Trophoblast cell (in vitro differentiated cells and primary cell): ENCODE results near the gene TMEM38A.
A peak's percentile ranks its signal among the peaks of the same experiment; 100 is the strongest.

Experiments used
- DNase-seq, 2 donors: peaks; one replicate each; pipeline ENCODE4 v3.0.0-alpha.2; 2016
- H2AFZ ChIP-seq: 2 replicates; pipeline ENCODE4 v1.6.1; 2013; ENCODE audit warnings: low read length, moderate library complexity, mild to moderate bottlenecking; ENCODE audit not compliant: insufficient read depth, poor library complexity
- H2AK5ac ChIP-seq: 2 replicates; pipeline ENCODE4 v1.6.1; 2013; ENCODE audit warnings: mild to moderate bottlenecking, low read length
- H2BK120ac ChIP-seq: 2 replicates; pipeline ENCODE4 v1.6.1; 2013; ENCODE audit warnings: low read length, mild to moderate bottlenecking, moderate library complexity; ENCODE audit not compliant: insufficient read depth, poor library complexity
- H2BK12ac ChIP-seq: 2 replicates; pipeline ENCODE4 v1.6.1; 2013; ENCODE audit warnings: mild to moderate bottlenecking, low read length, moderate library complexity
- H2BK5ac ChIP-seq: 2 replicates; pipeline ENCODE4 v1.6.1; 2013; ENCODE audit warnings: low read length, low read depth, moderate library complexity, mild to moderate bottlenecking; ENCODE audit not compliant: poor library complexity
- H3K14ac ChIP-seq: 2 replicates; pipeline ENCODE4 v1.6.1; 2013; ENCODE audit warnings: mild to moderate bottlenecking, low read length
- H3K18ac ChIP-seq: 2 replicates; pipeline ENCODE4 v1.6.1; 2013; ENCODE audit warnings: mild to moderate bottlenecking, low read length
- H3K23ac ChIP-seq: 2 replicates; pipeline ENCODE4 v1.6.1; 2013; ENCODE audit warnings: low read length
- H3K27ac ChIP-seq: 2 replicates; pipeline ENCODE4 v1.5.1; 2013; ENCODE audit warnings: low read depth, mild to moderate bottlenecking, inconsistent platforms, low read length, moderate library complexity
- H3K27me3 ChIP-seq: 2 replicates; pipeline ENCODE4 v1.6.1; 2013; ENCODE audit warnings: inconsistent platforms, mild to moderate bottlenecking, low read length, moderate library complexity; ENCODE audit not compliant: insufficient read depth
- H3K36me3 ChIP-seq, 2 experiments: 1 replicate in 1 of 2; 2 replicates in 1 of 2; pipeline ENCODE4 v1.6.1; 2013; ENCODE audit warnings: low read length in 2 of 2, mild to moderate bottlenecking in 2 of 2, moderate library complexity in 1 of 2; ENCODE audit not compliant: insufficient read depth in 2 of 2, control insufficient read depth in 1 of 2
- H3K4ac ChIP-seq: 2 replicates; pipeline ENCODE4 v1.6.1; 2013; ENCODE audit warnings: low read depth, mild to moderate bottlenecking, low read length, moderate library complexity
- H3K4me1 ChIP-seq, 2 experiments: 1 replicate in 1 of 2; 2 replicates in 1 of 2; pipeline ENCODE4 v1.6.1; 2013; ENCODE audit warnings: low read length in 2 of 2, mild to moderate bottlenecking in 2 of 2, moderate library complexity in 1 of 2; ENCODE audit not compliant: insufficient read depth in 2 of 2, control insufficient read depth in 1 of 2
- H3K4me2 ChIP-seq: 2 replicates; pipeline ENCODE4 v1.6.1; 2013; ENCODE audit warnings: inconsistent platforms, mild to moderate bottlenecking, low read length, moderate library complexity
- H3K4me3 ChIP-seq: 2 replicates; pipeline ENCODE4 v1.5.1; 2013; ENCODE audit warnings: mild to moderate bottlenecking, low read depth, low read length, inconsistent platforms
- H3K79me1 ChIP-seq: one replicate; pipeline ENCODE4 v1.6.1; 2013; ENCODE audit warnings: low read length
- H3K79me2 ChIP-seq: 2 replicates; pipeline ENCODE4 v1.6.1; 2013; ENCODE audit warnings: low read length, mild to moderate bottlenecking; ENCODE audit not compliant: control insufficient read depth, insufficient read depth, poor library complexity
- H3K9ac ChIP-seq: 2 replicates; pipeline ENCODE4 v1.6.1; 2013; ENCODE audit warnings: mild to moderate bottlenecking, low read length
- H3K9me3 ChIP-seq: 2 replicates; pipeline ENCODE4 v1.6.1; 2013; ENCODE audit warnings: low read depth, mild to moderate bottlenecking, control low read depth, inconsistent platforms, low read length; ENCODE audit not compliant: insufficient read depth
- H4K12ac ChIP-seq: 2 replicates; pipeline ENCODE4 v1.6.1; 2013; ENCODE audit warnings: low read depth, mild to moderate bottlenecking, low read length, moderate library complexity
- H4K8ac ChIP-seq: 2 replicates; pipeline ENCODE4 v1.6.1; 2013; ENCODE audit warnings: low read depth, mild to moderate bottlenecking, low read length, moderate library complexity
- H4K91ac ChIP-seq: one replicate; pipeline ENCODE4 v1.6.1; 2013; ENCODE audit warnings: low read depth, mild to moderate bottlenecking, low read length, moderate library complexity
- WGBS: extraction: QIAGEN DNeasy Blood & Tissue Kit; methylation state at CpG from one replicate; pipeline ENCODE4 v1.1.7; 2013; ENCODE audit warnings: missing lambda C conversion rate; ENCODE audit not compliant: insufficient read length, insufficient coverage; ENCODE audit errors: extremely low coverage; 5-methylcytosine and 5-hydroxymethylcytosine counted together

The TMEM38A gene

GRCh38 chr19:16678498-16678897, 17.6 kb downstream of the TMEM38A start:
- no peak overlapping the region for H4K12ac ChIP-seq
- H3K9ac ChIP-seq: no peak overlapping the region
- H2AK5ac ChIP-seq: no peak overlapping the region
- H3K9me3 ChIP-seq: peaks cover 4% of the 10 kb centered on the region
- H4K8ac ChIP-seq: no peak overlapping the region
- no peak overlapping the region for H3K4me2 ChIP-seq
- WGBS: no CpG with 5 or more reads among the region's 9 CpGs
- peak; percentile 74 to 80 for DNase-seq
- H2AFZ ChIP-seq: no peak overlapping the region
- no peak overlapping the region for H2BK5ac ChIP-seq
- no peak overlapping the region for H2BK120ac ChIP-seq
- H3K79me2 ChIP-seq: no peaks in the 10 kb centered on the region
- H3K18ac ChIP-seq: no peak overlapping the region
- no peaks in the 10 kb centered on the region for H3K79me1 ChIP-seq
- no peak overlapping the region for H3K4me3 ChIP-seq
- no peak overlapping the region for H2BK12ac ChIP-seq
- H3K23ac ChIP-seq: no peak overlapping the region
- no peaks in the 10 kb centered on the region for H3K4me1 ChIP-seq
- H4K91ac ChIP-seq: no peak overlapping the region
- H3K4ac ChIP-seq: no peak overlapping the region
- H3K27ac ChIP-seq: no peak overlapping the region
- H3K14ac ChIP-seq: no peak overlapping the region
- no peaks in the 10 kb centered on the region for H3K36me3 ChIP-seq
- H3K27me3 ChIP-seq: no peaks in the 10 kb centered on the region

GRCh38 chr19:16679811-16680210, 18.9 kb downstream of the TMEM38A start:
- Histone ChIP-seq H3K27me3 (no peaks in the 10 kb centered on the region), H3K36me3 (no peaks in the 10 kb centered on the region), H2AK5ac (no peak overlapping the region), H3K27ac (no peak overlapping the region), H3K9me3 (peaks cover 4% of the 10 kb centered on the region), H2BK5ac (no peak overlapping the region), H3K4ac (no peak overlapping the region), H3K79me2 (no peaks in the 10 kb centered on the region), H2BK120ac (no peak overlapping the region), H2BK12ac (no peak overlapping the region), H3K4me3 (no peak overlapping the region), H3K14ac (no peak overlapping the region), H3K4me1 (no peaks in the 10 kb centered on the region), H2AFZ (no peak overlapping the region), H3K4me2 (no peak overlapping the region), H3K9ac (no peak overlapping the region), H4K8ac (no peak overlapping the region), H3K23ac (no peak overlapping the region), H3K18ac (no peak overlapping the region), H3K79me1 (no peaks in the 10 kb centered on the region), H4K91ac (no peak overlapping the region), H4K12ac (no peak overlapping the region)
- WGBS: no CpG with 5 or more reads among the region's 11 CpGs
- no peak for DNase-seq

- Histone ChIP-seq H3K9me3 (peaks cover 7% of the 10 kb centered on the region), H3K4ac (no peak overlapping the region), H2BK12ac (no peak overlapping the region), H4K8ac (no peak overlapping the region), H3K4me3 (no peak overlapping the region), H3K79me1 (no peaks in the 10 kb centered on the region), H3K14ac (no peak overlapping the region), H3K36me3 (no peaks in the 10 kb centered on the region), H3K79me2 (no peaks in the 10 kb centered on the region), H2AFZ (no peak overlapping the region), H3K9ac (no peak overlapping the region), H3K23ac (no peak overlapping the region), H3K18ac (no peak overlapping the region), H3K4me2 (no peak overlapping the region), H4K91ac (no peak overlapping the region), H2BK5ac (no peak overlapping the region), H2AK5ac (no peak overlapping the region), H3K4me1 (peaks cover 0 to 3% of the 10 kb centered on the region in 2 experiments), H3K27me3 (no peaks in the 10 kb centered on the region), H4K12ac (no peak overlapping the region), H2BK120ac (no peak overlapping the region), H3K27ac (no peak overlapping the region)
- no CpG with 5 or more reads among the region's 2 CpGs for WGBS
- no peak for DNase-seq
Measured at GRCh38 chr19:16682539-16682938, 21.6 kb downstream of the TMEM38A start.

- Histone ChIP-seq H3K9me3 (peaks cover 7% of the 10 kb centered on the region), H3K4me3 (no peak overlapping the region), H3K4ac (no peak overlapping the region), H3K27ac (no peak overlapping the region), H4K91ac (no peak overlapping the region), H2BK12ac (no peak overlapping the region), H3K4me2 (no peak overlapping the region), H4K8ac (no peak overlapping the region), H3K4me1 (peaks cover 0 to 3% of the 10 kb centered on the region in 2 experiments), H2AFZ (no peak overlapping the region), H2AK5ac (no peak overlapping the region), H4K12ac (no peak overlapping the region), H3K27me3 (no peaks in the 10 kb centered on the region), H3K14ac (no peak overlapping the region), H2BK5ac (no peak overlapping the region), H2BK120ac (no peak overlapping the region), H3K79me2 (no peaks in the 10 kb centered on the region), H3K9ac (no peak overlapping the region), H3K18ac (no peak overlapping the region), H3K36me3 (no peaks in the 10 kb centered on the region), H3K79me1 (no peaks in the 10 kb centered on the region), H3K23ac (no peak overlapping the region)
- WGBS: no CpG with 5 or more reads among the region's 3 CpGs
- DNase-seq: peak in 1 of 2 donors; percentile 36
Measured at GRCh38 chr19:16684216-16684615, 23.3 kb downstream of the TMEM38A start.
